GM23338 (cell line): Measurements from ENCODE around the gene PTPN21. TPM values are rescaled to one million over a fixed set of nuclear protein-coding genes. Genes with fewer than 3 reads are reported as not detected.
A peak's percentile ranks its signal among the peaks of the same experiment; 100 is the strongest.

Experiments
- ATAC-seq: fragments of 200-7000 bp; cut with Tn5 transposase; 3 replicates; pipeline ENCODE4 v1.9.1; 2020
- DNase-seq: peaks from one replicate; pipeline ENCODE4 v3.0.0-alpha.2; 2015; ENCODE audit warnings: low spot score
- H2AFZ ChIP-seq: fragments of 200-600 bp; sonication (generic); 2 replicates; pipeline ENCODE4 v1.8.0; 2016; ENCODE audit warnings: antibody characterized with exemption, mild to moderate bottlenecking, moderate library complexity
- H3F3A ChIP-seq: fragments of 200-600 bp; sonication (generic); replicated peaks from 2 replicates; pipeline ENCODE4 v1.8.0; 2017; ENCODE audit warnings: antibody characterized with exemption, mixed run types, low read depth
- H3K27ac ChIP-seq: fragments of 200-600 bp; sonication (generic); 2 replicates; pipeline ENCODE4 v1.6.1; 2016; ENCODE audit warnings: low read depth
- H3K27me3 ChIP-seq: fragments of 200-600 bp; sonication (generic); 2 replicates; pipeline ENCODE4 v1.8.0; 2016; ENCODE audit warnings: mild to moderate bottlenecking, mixed run types, moderate library complexity; ENCODE audit not compliant: insufficient read depth
- H3K36me3 ChIP-seq: fragments of 200-600 bp; sonication (generic); 2 replicates; pipeline ENCODE4 v1.8.0; 2016; ENCODE audit warnings: mild to moderate bottlenecking; ENCODE audit not compliant: insufficient read depth
- H3K4me1 ChIP-seq: fragments of 200-600 bp; sonication (generic); 2 replicates; pipeline ENCODE4 v1.8.0; 2016; ENCODE audit warnings: mild to moderate bottlenecking, moderate library complexity; ENCODE audit not compliant: insufficient read depth
- H3K4me2 ChIP-seq: fragments of 200-600 bp; sonication (generic); 2 replicates; pipeline ENCODE4 v1.7.1; 2017; ENCODE audit warnings: mixed run types
- H3K4me3 ChIP-seq: fragments of 200-600 bp; sonication (generic); 2 replicates; pipeline ENCODE4 v1.6.1; 2016; ENCODE audit warnings: mixed run types
- H3K79me2 ChIP-seq: fragments of 200-600 bp; sonication (generic); replicated peaks from 2 replicates; pipeline ENCODE4 v1.8.0; 2017; ENCODE audit warnings: mild to moderate bottlenecking; ENCODE audit not compliant: insufficient read depth
- H3K9me2 ChIP-seq: fragments of 200-600 bp; sonication (generic); 2 replicates; pipeline ENCODE4 v1.8.0; 2017; ENCODE audit not compliant: insufficient read depth
- H4K20me1 ChIP-seq: fragments of 200-600 bp; sonication (generic); replicated peaks from 2 replicates; pipeline ENCODE4 v1.8.0; 2017; ENCODE audit warnings: mild to moderate bottlenecking; ENCODE audit not compliant: insufficient read depth
- H3K27ac Mint-ChIP-seq: 2 replicates; pipeline ENCODE4 v1.8.0; 2020; ENCODE audit warnings: inconsistent platforms, mild to moderate bottlenecking, moderate library complexity, mixed read lengths
- H3K27me3 Mint-ChIP-seq: 3 replicates; pipeline ENCODE4 v1.8.0; 2022; ENCODE audit warnings: low read depth, mild to moderate bottlenecking, moderate library complexity, mixed read lengths, inconsistent platforms; ENCODE audit not compliant: insufficient read depth, poor library complexity
- H3K36me3 Mint-ChIP-seq: 3 replicates; pipeline ENCODE4 v1.8.0; 2021; ENCODE audit warnings: low read depth, mild to moderate bottlenecking, inconsistent platforms, moderate library complexity, mixed read lengths
- H3K4me1 Mint-ChIP-seq: 3 replicates; pipeline ENCODE4 v1.8.0; 2020; ENCODE audit warnings: mild to moderate bottlenecking, inconsistent platforms, mixed read lengths
- H3K4me3 Mint-ChIP-seq: 3 replicates; pipeline ENCODE4 v1.8.0; 2021; ENCODE audit warnings: moderate library complexity, mild to moderate bottlenecking, inconsistent platforms, mixed read lengths
- H3K9me3 Mint-ChIP-seq: 3 replicates; pipeline ENCODE4 v1.8.0; 2020; ENCODE audit warnings: moderate library complexity, mild to moderate bottlenecking, inconsistent platforms, mixed read lengths
- CREB1 ChIP-seq: fragments of 250-450 bp; sonication (Bioruptor Pico); IDR thresholded peaks from 2 replicates; pipeline ENCODE4 v1.5.0; 2020; ENCODE audit warnings: low read depth, mild to moderate bottlenecking, moderate library complexity
- CTCF ChIP-seq, 2 experiments: fragments of 200-600 bp in 1 of 2; sonication (generic) in 1 of 2; conservative IDR thresholded peaks; 2 replicates each; pipeline versions ENCODE4 v1.5.1 to v1.6.1; 2016 to 2017; ENCODE audit warnings: antibody characterized with exemption in 2 of 2, low read depth in 2 of 2, mild to moderate bottlenecking in 2 of 2, moderate library complexity in 1 of 2
- ETS1 ChIP-seq: IDR thresholded peaks from 2 replicates; pipeline ENCODE4 v1.6.1; 2016; ENCODE audit warnings: antibody characterized with exemption
- EZH2 ChIP-seq: fragments of 200-600 bp; sonication (generic); IDR thresholded peaks from one replicate; pipeline ENCODE4 v1.8.0; 2017; ENCODE audit warnings: antibody characterized with exemption, mild to moderate bottlenecking, low read depth; ENCODE audit not compliant: unreplicated experiment
- EZH2phosphoT487 ChIP-seq: fragments of 200-600 bp; sonication (generic); IDR thresholded peaks from one replicate; pipeline ENCODE4 v1.8.1; 2018; ENCODE audit warnings: antibody characterized with exemption; ENCODE audit not compliant: unreplicated experiment
- JUNB ChIP-seq: IDR thresholded peaks from one replicate; pipeline ENCODE4 v1.6.1; 2016; ENCODE audit warnings: antibody characterized with exemption; ENCODE audit not compliant: unreplicated experiment
- POLR2AphosphoS5 ChIP-seq: IDR thresholded peaks from 2 replicates; pipeline ENCODE4 v1.6.1; 2016; ENCODE audit warnings: antibody characterized with exemption, low read depth
- REST ChIP-seq: IDR thresholded peaks from one replicate; pipeline ENCODE4 v1.6.1; 2018; ENCODE audit warnings: antibody characterized with exemption; ENCODE audit not compliant: unreplicated experiment
- STAT1 ChIP-seq: IDR thresholded peaks from one replicate; pipeline ENCODE4 v1.6.1; 2016; ENCODE audit warnings: antibody characterized with exemption; ENCODE audit not compliant: unreplicated experiment
- ZNF114 ChIP-seq: fragments of 250-450 bp; sonication (Bioruptor Pico); IDR thresholded peaks from 2 replicates; pipeline ENCODE4 v1.5.0; 2020; ENCODE audit warnings: mild to moderate bottlenecking, moderate library complexity
- ZNF331 ChIP-seq: fragments of 250-450 bp; sonication (Bioruptor Pico); IDR thresholded peaks from 2 replicates; pipeline ENCODE4 v1.5.0; 2020; ENCODE audit warnings: low read depth, mild to moderate bottlenecking, moderate library complexity
- polyA plus RNA-seq: library from polyadenylated mRNA; unstranded; fragments of >200 nt; fragmentation: Nextera tagmentation; extraction: Ambion mirVana; gene quantifications from 2 replicates; pipeline ENCODE4 v1.2.1, GENCODE V29; 2016
- total RNA-seq: library from RNA; depleted of rRNA; stranded (reverse); fragments of >200 nt; shearing (Covaris generic); gene quantifications from 2 replicates; pipeline ENCODE4 v1.2.3, GENCODE V29; 2014

The PTPN21 gene
- total and polyA plus RNA-seq, 2 experiments from 2014 or later: 2.7 to 5.6 TPM

DNA sequence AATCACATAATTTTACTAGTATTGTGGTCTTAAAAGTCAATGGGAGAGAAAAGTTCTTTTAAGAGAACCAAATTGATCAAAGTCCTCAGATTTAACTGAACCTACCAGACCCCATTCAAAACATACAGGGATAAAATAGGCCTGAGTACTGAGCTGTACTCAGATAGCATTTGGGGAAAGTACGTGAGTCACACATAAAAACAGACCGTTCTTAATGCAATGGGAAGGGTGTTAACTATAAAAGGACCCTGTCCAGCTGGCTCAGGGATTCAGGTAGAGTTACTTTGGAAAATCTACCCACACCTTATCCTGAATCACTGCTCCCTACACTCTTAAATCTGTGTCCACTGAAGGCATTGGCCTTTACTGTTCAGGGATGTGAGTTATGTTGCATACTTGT lies 78.0 kb downstream of the PTPN21 start (continued):
- no peak for TF ChIP-seq ETS1
- TF ChIP-seq STAT1: no peak
- no peak for TF ChIP-seq POLR2AphosphoS5
- no peak for TF ChIP-seq JUNB
- TF ChIP-seq EZH2: no peak
- TF ChIP-seq EZH2phosphoT487: no peak

- Mint-ChIP-seq H3K36me3 (peaks cover 24% of the 10 kb centered on the region), H3K9me3 (no peaks in the 10 kb centered on the region), H3K4me3 (no peak overlapping the region), H3K4me1 (peaks cover 7% of the 10 kb centered on the region), H3K27ac (peak overlapping the region; percentile 27; the same call in 1 of the 2 replicates), H3K27me3 (peaks cover 2% of the 10 kb centered on the region)
- TF ChIP-seq ZNF114 (CRISPR knock-in tag) (no peak), REST (no peak)
- Histone ChIP-seq H3K4me3 (no peak overlapping the region), H3K4me1 (peaks cover 7% of the 10 kb centered on the region; the same call in 1 of the 2 replicates), H2AFZ (no peak overlapping the region), H3K4me2 (no peak overlapping the region), H3K36me3 (no peaks in the 10 kb centered on the region), H3K27me3 (no peaks in the 10 kb centered on the region), H3K79me2 (no peaks in the 10 kb centered on the region), H3K27ac (no peak overlapping the region), H4K20me1 (no peaks in the 10 kb centered on the region), H3F3A (no peaks in the 10 kb centered on the region), H3K9me2 (no peaks in the 10 kb centered on the region)
- no peak for ATAC-seq
- no peak for DNase-seq
Measured at GRCh38 chr14:88476214-88476774, 78.5 kb downstream of the PTPN21 start.

DNA sequence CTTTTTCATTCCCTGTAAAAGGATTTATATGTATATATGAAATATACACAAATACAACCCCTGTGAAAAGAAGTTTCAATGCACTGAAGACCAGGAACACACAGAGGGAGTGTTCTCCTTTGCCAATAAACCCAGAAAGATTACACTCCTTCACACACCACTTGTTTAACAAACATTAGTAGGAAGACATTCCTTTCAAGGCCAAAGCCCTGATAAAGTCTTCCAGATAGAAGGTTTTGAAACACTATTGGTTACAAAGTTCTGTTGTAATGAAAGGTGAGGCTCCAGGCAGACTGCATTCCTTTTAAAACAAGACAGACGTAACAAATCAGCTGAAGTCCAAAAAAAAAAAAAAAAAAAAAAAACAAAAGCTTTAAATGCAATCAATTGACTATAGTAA lies 81.0 kb downstream of the PTPN21 start:
- Mint-ChIP-seq H3K36me3 (peaks cover 20% of the 10 kb centered on the region), H3K27me3 (no peaks in the 10 kb centered on the region), H3K27ac (no peak overlapping the region), H3K4me3 (no peak overlapping the region), H3K4me1 (peaks cover 6% of the 10 kb centered on the region), H3K9me3 (no peaks in the 10 kb centered on the region)
- H3K27me3 ChIP-seq: no peaks in the 10 kb centered on the region
- H3K4me3 ChIP-seq: no peak overlapping the region
- ATAC-seq (no peak), DNase-seq (no peak)
- no peaks in the 10 kb centered on the region for H3K9me2 ChIP-seq
- H3K36me3 ChIP-seq: no peaks in the 10 kb centered on the region
- H2AFZ ChIP-seq: no peak overlapping the region
- H3K27ac ChIP-seq: no peak overlapping the region
- H3F3A ChIP-seq: no peaks in the 10 kb centered on the region
- peaks cover 7% of the 10 kb centered on the region; the same call in 1 of the 2 replicates for H3K4me1 ChIP-seq
- H3K79me2 ChIP-seq: no peaks in the 10 kb centered on the region
- no peak overlapping the region for H3K4me2 ChIP-seq
- H4K20me1 ChIP-seq: no peaks in the 10 kb centered on the region
- TF ChIP-seq REST (no peak), ETS1 (no peak), STAT1 (no peak), ZNF331 (CRISPR knock-in tag) (no peak), POLR2AphosphoS5 (no peak), CTCF (conservative IDR thresholded peaks at IDR 0.05; ENCODE audit: low read depth in 2 of 2) (no peak), CREB1 (CRISPR knock-in tag) (no peak), JUNB (no peak)
